Activated CD8-positive, alpha-beta memory T cell treated with anti-CD3 and anti-CD28 coated beads for 4 hours (primary cell): Measurements from ENCODE around the gene EYS.
"Not testable (repeated sequence)": the region's sequence is repeated elsewhere in the genome, so short reads cannot be mapped to it uniquely, and the experiment has no call there.

Experiments used
- DNase-seq, 2 donors: peaks; one replicate each; pipeline ENCODE4 v3.0.0-alpha.2; 2020; ENCODE audit warnings: low read depth in 2 of 2

EYS gene

DNA sequence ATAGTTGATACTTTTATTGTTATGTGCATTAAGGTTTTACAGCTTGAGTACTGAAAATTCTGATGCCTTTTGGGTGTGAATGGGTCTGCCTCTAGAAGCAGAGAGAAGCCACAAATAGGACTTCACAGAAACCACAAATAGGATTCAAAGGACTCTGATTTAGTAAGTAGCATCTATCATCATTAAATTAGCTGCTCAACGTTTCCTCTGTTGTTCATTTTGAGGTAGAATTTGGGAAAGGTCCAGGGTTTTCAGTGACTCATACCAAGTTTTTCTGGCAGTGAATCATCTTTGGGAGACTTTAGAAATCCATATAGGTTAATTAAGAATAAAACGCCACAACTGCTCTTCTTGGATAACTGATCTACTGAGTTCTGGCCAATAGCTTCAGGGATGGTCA lies 1966.3 kb downstream of the EYS start:
- DNase-seq: no peak

DNA sequence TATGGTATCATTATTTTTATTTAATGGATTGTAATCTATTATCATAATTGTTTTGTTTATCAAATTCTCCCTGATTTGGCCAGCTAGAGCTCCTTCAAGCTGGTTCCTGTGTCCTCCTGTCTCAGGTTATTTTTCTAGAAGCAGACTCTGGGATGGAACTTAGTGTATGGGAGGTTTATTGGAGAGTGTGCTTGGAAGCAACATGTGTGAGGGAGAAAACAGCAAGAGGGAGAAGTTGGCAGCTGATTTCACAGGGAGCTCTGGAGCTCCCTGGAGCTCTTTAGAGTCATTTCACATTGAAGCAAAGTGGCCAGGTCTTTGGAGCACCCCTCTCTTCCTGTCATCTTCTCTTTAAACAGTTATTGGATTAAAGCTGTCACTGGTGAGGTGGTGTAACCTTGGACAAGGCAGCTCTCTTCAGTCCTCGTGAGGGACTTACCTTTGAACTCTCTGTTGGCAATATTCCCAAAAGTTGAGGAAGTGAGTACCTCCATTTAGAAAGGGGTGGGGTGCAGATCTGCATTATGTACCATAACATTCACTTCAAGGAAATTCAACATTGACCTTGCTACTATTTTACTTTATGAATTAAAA lies 1967.8 kb downstream of the EYS start:
- no peak for DNase-seq

DNA sequence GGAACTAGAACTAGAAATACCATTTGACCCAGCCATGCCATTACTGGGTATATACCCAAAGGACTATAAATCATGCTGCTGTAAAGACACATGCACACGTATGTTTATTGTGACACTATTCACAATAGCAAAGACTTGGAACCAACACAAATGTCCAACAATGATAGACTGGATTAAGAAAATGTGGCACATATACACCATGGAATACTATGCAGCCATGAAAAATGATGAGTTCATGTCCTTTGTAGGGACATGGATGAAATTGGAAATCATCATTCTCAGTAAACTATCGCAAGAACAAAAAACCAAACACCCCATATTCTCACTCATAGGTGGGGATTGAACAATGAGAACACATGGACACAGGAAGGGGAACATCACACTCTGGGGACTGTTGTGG lies 1968.8 kb downstream of the EYS start:
- not testable (repeated sequence) for DNase-seq

DNA sequence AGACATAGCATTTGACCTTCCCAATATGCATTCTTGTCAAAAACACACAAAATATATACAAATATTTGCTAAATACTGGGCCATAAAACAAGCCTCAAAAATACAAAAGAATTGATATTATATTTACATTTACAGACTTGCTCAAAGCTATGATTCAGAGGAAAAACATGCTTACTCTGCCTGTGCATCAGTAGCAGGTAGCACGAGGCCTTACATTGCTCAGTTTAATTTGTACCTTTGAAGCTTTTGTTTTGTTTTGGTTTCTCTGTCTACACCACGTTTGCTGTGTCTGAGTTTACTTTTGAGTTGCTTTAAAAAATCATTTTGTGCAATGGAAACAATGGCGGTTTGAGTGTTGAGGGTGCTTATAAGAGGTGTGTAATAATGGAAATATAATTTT lies 1972.1 kb downstream of the EYS start:
- no peak for DNase-seq

DNA sequence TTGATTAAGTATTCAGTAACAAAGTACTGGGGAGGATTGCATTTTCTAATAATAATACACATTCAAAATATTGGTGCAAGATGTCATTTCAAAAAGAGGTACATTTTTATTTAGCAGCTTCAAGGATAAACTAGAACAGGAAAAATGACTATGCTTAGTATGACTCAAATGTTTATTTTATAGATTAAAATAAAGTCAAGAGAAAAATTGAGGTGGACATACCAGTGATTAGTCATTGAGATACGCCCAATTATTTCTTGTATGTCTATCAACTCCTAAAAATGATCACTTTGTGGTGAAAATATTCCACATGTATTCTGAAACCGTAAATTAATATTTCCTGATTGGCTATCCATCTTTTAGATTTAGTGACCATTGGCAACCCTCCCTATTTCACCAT lies 1974.7 kb downstream of the EYS start:
- DNase-seq: no peak

DNA sequence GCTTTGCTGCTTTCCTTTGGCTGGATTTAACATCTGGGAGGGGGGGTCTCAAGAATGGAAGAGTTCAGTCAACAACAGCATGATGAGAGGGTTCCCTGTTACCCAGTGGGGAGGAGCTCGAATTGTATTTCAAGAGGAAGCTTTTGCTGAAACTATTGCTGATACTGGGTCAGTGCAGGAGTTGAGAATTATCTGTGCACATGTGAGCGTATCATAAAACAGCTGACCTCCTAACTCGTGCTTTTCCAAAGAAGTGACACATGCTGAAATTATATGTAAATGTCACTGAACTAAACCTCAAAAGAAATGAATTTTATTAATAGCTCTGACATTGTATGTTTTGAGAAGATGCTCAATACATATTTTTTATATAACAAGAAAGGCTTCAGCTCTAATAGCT lies 1975.1 kb downstream of the EYS start:
- no peak for DNase-seq

DNA sequence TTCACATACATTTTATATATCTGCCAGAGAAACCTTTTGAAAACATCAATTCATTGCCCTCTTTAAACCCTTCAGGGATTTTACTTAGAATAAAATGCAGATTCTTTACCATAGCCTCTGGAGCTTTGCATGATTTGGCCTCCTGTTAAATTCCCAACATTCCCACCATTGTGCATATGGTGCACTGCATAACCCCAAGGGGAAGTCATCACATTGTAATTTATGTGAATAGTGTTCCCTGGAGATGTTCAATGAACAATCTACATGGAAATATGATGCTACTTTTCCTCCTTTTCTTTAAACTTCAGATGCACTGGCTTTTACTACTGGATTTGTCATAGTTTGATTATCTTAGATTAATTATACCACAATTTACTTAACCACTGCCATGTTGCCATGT lies 1976.7 kb downstream of the EYS start:
- no peak for DNase-seq

DNA sequence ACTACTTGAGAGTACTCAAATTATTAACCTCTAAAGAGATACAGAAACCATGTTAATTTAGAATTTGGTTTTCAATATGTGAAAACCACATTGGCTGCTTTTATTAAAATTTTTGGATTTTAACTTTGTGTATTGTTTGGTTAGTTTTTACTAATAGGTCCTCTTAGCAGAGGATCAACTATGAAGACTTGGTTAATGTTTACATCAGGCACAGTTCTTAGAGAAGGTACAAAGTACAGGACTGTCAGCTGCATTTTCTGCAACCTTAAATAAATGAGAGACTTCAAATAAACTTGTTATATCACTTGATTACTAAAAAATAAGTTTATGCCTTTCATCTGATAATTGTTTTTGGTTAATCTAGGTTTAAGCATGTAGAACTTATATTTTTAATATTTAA lies 1982.3 kb downstream of the EYS start:
- DNase-seq: no peak

DNA sequence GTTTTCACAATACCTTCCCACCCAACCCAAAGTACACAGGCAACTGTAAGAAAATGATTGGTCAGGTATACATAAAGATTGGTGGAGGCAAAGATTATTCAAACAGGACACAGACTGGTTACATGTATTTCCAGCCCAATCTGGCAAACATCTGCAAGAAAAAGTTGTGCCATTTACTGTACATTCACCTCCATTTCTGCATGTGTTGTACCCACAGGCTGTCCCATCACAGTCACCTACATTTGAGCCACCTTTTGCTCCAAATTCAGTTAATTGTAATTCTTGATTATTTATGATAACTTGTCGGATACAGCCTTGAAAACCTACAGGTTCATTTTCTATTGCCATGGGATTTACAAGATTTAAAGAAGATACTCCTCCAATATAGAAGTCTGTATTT lies 1985.8 kb downstream of the EYS start:
- no peak for DNase-seq

DNA sequence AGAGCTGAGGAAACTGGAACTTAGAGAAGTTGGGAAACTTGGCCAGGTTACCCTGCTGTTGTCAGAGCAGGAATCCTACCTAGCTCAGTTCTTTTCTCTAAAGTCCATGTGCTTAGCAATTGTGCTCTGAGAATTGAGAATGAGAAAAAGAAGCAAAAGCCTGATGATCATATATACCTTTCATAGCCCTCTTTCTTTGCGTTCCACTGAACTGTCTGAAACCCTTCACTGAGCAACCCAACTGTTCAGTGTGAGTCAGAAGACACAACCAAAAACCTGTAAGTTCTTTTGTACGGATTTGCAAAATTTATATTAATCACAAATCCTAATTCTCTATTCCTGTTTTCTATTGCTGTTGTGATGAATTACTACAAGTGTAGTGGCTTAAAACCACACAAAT lies 1990.9 kb downstream of the EYS start:
- DNase-seq: no peak

DNA sequence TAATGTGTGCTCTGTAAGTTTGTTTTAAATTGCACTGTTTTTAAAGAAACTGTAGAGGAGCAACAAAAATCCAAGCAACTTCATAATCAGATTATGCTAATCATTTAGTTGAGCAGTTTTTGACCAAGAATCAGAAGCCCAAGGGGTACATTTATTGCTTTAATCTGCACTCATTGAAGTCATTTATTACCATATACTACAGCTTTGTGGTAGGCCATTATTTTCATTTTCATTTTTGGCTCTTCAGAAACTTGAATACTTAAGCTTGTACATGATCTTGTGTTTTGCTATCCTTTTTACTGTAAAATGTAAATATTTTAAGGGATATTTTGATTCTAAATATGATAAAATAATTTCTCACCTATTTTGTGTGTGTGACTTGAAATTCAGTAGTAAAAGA lies 1992.9 kb downstream of the EYS start:
- DNase-seq: no peak

DNA sequence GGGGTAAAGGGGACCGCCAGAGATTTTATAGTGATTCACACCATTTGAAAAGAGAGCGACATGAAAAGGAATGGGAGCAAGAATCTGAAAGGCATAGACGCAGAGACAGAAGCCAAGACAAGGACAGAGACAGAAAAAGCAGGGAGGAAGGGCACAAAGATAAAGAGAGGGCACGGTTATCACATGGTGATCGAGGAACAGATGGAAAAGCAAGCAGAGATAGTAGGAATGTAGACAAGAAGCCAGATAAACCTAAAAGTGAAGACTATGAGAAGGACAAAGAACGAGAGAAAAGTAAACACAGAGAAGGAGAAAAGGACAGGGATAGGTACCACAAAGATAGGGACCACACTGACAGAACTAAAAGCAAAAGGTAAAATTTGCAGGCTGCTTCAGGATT lies 1993.7 kb downstream of the EYS start:
- no peak for DNase-seq

DNA sequence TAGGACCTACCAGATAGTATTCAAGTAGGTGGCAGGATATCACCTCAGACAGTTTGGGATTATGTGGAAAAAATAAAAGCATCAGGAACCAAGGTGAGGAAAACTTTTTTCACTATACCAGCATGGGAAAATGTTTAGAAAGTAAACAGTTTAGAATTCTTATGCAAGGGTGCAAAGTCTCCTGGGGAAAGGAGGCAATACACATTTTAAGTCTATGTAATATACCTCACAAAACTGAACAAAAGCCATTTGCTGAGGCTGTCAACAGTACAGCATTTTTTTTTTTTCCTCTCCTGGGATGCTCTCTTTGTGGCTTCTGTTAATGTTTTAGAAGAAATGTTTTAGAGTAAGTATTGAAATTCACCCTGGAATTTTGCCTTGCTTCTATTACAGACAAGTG lies 1997.9 kb downstream of the EYS start:
- DNase-seq: no peak

DNA sequence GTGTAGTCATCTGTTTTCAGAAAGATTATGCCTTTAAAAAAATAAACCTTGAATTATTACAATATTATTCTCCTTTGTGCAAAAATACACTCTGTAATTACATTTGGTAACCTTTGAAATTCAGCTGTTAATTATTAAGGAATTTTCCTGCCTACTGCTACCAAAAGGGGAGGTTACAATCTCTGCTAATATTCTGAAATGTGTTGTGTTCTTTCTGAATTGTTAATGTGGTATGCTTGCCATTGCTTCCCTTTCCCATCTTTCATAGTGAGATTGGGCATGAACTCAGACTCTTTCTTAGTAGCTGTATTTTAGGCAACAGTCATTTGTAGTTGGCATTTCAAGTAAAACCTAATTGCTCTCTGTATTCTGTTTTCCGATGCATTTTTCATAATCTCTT lies 1998.4 kb downstream of the EYS start:
- DNase-seq: no peak

DNA sequence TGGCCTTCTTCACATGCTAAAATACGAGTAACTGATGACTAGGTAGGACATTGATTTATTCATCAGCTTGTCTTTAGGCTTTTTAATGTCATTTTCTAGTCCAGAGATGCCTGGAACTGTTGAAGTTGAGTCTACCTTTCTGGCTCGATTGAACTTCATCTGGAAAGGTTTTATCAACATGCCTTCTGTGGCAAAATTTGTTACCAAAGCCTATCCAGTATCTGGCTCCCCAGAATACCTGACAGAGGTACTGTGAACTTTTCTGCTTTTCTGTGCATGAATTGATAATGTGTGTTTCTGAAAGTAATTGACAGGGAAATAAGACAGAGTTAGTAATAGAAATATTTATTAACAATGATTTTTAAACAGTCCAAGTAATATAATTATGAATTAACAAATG lies 2000.4 kb downstream of the EYS start:
- DNase-seq: no peak

DNA sequence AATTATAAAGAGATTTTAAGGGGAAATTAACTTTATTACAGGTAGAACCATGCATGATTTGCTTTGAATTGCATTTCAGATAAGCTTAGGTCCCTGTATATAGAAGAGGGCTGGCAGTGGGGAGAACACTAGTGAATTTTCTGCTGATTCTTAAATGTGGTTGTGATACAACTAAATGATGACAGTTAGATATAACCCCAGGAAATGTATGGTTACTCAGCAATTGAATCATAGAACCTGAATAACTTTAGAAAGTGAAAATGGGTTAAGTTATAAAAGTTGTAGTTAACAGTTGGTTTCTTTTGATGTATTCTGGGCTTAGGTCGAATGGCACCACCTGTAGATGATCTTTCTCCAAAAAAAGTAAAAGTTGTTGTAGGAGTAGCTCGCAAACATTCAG lies 2001.3 kb downstream of the EYS start:
- no peak for DNase-seq

DNA sequence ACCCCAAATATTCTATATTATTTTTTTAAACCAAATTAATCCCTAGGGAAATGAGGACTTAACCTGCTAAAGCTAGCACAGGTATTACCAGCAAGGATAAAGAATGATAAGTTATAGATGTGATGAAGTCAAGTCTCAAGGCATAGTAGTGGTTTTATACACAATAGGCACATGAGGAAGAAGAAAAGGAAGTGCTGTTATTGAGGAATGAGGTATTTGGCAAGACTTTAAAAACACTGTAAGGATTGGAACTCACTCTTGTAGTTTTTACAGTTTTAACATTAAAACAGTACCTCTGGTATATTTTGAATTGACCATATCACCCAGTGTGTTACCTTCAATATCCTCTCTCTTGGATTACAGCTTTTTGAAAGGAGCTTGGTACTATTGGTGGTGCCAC lies 2016.8 kb downstream of the EYS start:
- DNase-seq: no peak

DNA sequence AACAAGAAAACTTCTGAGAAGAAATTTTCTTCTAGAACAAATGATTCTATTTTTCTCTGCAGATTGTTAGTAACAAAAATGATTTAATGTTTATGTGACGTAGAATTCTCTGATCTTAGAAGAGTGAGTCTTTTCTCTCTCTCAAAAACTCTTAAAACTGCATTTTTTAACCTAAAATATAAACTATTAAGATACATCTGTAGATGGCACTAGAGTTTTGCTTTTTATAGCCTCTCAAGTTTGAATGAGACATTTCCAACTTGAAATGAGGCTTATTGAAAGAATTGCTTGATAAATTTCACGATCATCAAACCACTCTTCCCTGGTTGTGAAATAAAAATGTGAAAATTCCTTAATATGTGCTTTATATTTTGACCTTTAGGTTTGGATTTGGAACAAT lies 2017.6 kb downstream of the EYS start:
- no peak for DNase-seq

DNA sequence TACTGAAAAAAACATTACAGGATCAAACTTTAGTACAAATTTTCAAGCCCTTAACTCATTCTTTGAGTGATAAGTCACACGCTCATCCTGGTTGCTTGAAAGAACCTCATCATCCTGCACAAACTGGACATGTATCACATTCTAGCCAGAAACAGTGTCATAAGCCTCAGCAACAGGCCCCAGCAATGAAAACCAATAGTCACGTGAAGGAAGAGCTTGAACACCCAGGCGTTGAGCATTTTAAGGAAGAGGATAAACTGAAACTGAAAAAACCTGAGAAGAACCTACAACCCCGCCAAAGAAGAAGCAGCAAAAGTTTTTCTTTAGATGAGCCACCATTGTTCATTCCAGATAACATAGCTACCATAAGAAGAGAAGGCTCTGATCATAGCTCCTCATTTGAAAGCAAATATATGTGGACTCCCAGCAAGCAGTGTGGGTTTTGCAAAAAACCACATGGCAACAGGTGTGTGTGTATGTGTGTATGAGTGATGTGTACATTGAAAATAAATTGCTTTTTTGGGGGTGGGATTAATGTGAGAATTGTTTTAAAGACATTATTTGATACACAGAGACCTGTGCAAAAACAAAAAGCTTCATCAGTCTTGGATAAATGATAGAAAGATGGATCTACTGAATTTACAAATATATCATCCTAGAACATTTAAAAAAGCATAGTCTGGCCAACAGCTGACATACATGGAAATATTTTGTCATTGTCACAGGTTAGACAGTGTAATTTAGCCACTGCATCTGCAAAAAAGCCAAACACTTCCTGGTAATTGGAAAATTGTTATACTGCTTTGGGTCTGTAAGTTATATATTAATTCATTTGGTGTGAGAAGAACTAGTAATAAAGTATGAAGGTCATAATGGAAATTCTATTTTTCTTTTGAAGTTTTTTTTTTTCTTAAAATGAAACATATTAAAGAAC lies 2021.3 kb downstream of the EYS start:
- DNase-seq: no peak

DNA sequence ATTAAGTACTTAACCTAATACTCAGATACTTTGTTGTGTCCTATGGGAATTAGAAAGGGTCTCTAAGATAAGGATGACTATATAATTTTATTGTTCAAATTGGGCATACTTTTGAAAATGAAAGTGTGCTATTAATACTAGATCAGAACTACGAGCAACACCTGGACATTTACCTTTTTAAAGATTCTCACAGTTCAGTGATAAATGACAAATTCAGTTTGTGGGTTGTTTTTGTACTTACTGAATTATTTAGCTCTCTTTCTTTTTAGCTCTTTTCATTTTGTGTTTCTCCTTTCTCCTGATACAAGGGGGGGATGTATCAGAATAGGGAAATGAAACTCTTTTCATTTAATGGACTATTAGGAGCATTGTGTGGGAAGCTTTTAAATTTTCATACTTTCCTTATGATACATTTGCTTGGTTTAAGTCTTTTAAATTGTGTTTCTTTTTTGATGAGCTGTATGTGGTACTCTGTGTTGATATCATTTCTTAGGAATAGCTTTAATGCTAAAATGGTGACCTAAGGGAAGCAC lies 2023.9 kb downstream of the EYS start:
- no peak for DNase-seq

DNA sequence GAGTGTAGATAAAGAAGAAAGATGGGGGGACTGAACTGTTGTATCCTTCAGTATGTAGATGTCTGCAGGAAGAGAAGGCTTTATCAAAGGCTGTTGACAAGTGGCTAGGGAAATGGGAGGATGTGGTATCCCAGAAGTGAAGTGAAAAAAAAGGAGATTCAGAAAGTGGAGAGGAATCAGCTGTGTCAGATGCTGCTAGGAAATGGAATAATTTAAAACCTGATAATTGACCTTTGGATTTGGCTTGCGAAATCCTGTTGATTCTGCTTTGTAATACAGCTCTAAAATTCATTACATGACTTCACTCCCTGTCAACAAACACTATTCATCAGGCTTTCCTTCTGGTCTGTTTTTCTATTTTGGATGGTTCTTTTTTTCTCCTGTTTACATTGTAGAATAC lies 2029.7 kb downstream of the EYS start:
- DNase-seq: no peak

DNA sequence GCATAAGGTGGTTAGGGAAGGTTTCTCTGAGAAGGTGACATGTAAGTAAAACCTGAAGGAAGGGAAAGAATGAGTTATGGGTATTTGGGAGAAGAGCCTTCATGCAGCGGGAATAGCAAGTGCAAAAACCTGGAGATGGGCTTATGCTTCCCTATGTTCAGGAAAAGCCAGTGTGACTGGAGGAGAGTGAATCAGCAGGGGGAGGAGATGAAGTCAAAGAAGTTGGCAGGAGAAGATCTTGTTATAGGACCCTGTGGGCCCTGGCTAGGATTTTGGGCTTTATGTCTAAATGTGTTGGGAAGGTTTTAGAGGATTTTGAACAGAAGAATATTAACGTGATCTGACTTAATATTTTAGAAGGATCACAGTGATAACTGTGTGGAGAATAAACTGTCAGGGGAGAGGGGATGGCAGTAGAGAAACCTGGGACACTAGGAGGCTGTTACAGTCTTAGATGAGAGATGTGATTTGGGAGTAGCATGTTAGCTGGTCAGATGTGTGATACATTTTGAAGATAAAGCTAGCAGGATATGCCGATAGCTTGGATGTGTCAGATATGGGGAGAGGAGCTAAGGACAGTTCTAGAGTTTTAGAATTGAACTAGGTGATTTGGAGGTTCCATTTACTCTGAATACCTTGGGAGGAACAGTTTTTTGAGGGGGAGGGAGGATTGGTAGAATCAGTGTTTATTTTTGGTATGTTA lies 2030.5 kb downstream of the EYS start:
- no peak for DNase-seq

DNA sequence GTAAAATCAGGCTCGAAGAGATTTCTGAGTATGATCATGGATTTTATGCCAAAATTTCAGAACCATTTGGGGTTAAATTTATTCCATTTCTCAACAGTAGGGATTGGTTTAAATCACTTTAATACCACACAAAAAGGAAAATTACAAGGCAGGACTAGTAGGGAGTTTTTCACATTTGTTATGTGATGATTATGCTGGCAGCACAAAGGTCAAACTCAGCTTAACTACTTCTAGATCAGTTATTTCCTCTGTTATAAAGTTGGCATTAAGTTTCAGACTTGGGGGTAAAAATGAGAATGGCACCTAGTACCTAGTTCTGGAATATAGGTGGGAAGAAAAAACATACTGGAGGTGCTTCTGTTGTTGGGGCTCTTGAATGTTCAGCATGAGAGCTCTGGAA lies 2031.9 kb downstream of the EYS start:
- no peak for DNase-seq
